ENCODE measurements around the gene CERS5.
"Not testable (repeated sequence)": the region's sequence is repeated elsewhere in the genome, so short reads cannot be mapped to it uniquely, and the experiment has no call there.

The CERS5 gene

DNA sequence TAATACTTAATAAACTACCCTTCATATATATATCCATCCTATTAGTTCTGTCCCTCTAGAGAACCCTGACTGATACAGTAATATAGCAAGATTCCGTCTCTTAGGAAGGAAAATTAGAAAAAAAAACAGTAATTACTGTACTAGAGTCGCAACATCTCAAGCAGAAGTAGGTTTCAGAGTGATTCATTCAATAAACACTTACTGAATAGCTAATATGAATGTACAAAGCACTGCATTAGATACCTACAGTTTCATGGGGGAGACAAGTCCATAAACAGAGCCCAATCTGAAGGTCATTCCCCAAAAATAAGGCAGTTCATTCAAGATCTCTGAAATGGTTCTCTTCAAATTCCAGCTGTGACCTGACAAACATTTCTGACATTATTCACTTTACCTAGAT is 9.9 kb downstream of the CERS5 start:
- TF ChIP-seq, protein P1, sequence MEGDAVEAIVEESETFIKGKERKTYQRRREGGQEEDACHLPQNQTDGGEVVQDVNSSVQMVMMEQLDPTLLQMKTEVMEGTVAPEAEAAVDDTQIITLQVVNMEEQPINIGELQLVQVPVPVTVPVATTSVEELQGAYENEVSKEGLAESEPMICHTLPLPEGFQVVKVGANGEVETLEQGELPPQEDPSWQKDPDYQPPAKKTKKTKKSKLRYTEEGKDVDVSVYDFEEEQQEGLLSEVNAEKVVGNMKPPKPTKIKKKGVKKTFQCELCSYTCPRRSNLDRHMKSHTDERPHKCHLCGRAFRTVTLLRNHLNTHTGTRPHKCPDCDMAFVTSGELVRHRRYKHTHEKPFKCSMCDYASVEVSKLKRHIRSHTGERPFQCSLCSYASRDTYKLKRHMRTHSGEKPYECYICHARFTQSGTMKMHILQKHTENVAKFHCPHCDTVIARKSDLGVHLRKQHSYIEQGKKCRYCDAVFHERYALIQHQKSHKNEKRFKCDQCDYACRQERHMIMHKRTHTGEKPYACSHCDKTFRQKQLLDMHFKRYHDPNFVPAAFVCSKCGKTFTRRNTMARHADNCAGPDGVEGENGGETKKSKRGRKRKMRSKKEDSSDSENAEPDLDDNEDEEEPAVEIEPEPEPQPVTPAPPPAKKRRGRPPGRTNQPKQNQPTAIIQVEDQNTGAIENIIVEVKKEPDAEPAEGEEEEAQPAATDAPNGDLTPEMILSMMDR (IDR thresholded peaks at IDR 0.05; ENCODE audit: low read depth, low read length, missing control alignments): no peak
- no peak overlapping the region for H3K4me3 ChIP-seq (ENCODE audit: low read depth, low read length)
- no peak for DNase-seq (ENCODE audit: low read depth)

DNA sequence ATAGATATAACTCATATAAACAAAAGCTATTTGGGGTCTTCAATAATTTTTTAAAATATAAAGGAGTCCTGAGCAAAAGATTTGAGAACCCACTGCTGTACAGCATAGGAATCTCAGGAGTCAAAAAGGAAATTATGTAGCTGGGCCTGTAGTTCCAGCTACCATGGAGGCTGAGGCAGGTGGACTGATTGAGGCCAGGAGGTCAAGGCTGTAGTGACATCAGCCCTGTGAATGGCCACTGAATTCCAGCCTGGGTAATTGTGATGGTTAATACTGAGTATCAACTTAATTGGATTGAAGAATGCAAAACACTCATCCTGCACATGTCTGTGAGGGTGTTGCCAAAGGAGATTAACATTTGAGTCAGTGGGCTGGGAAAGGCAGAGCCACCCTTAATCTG is 10.5 kb downstream of the CERS5 start:
- TF ChIP-seq, protein P1 (IDR thresholded peaks at IDR 0.05; ENCODE audit: low read depth, low read length, missing control alignments): no peak
- no peak overlapping the region for H3K4me3 ChIP-seq (ENCODE audit: low read depth, low read length)

DNA sequence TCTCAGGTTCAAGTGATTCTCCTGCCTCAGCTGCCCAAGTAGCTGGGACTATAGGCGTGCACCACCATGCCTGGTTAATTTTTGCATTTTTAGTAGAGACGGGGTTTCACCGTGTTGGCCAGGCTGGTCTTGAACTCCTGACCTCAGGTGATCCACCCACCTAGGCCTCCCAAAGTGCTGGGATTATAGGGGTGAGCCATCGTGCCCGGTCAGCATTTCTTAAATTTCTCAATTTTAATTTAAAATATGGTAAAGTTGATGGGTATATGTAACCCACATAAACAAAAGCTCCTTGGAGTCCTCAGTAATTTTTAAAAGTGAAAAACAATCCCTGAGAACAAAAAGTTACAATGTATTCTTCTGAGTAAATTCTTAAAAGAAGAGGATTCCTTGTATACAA is 12.2 kb downstream of the CERS5 start:
- not testable (repeated sequence) for H3K4me3 ChIP-seq (ENCODE audit: low read depth, low read length); DNase-seq (ENCODE audit: low read depth)

More for the DNA sequence above, 10.5 kb downstream of the CERS5 start:
- DNase-seq (ENCODE audit: low read depth): no peak

DNA sequence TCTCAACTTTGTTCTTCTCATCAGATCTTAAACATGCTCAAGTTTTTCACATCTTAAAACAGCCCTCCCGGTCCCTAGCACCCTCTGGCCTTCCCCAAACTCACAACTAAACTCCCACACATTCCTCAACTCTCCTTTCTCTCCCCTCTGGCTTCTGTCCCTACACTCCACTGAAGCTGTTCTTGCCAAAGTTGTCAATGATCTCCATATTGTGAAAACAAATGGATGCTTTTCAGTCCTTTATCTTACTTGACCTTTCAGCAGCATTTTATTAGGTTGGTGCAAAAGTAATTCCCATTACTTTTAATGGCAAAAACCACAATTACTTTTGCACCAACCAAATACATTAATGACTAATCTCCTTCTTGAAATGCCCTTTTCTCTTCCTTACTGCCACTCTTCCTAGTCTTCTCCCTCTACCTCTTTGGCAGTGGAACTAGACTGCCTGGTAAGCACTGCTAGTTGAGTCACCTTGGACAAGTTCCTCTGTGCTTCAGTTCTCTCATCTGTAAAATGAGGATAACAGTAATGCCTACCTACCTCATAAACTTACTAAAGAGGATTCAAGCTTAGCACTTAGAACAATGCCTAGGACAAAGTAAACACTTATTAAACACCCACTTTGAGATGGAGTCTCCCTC is 16.0 kb downstream of the CERS5 start:
- TF ChIP-seq, protein P1 (IDR thresholded peaks at IDR 0.05; ENCODE audit: low read depth, low read length, missing control alignments): no peak
- no peak for DNase-seq (ENCODE audit: low read depth)

DNA sequence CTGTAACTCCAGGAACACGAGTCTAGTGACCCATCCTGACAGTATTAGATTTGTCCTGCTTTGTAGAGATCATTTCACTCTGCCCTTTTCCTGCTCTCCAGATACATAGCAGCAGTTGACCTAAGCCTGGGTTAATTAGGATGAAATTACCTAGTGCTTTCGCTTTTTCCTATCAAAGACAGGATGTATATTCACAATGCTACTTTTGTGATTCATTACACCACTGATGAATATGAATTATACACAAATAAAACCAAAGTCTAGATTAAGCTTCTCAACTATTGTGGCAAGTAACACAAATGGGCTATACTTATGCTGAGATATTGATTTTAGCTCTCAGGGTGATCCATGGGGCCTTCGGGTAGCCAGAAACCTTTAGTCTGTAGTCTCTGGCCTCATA is 17.9 kb downstream of the CERS5 start:
- H3K4me3 ChIP-seq (ENCODE audit: low read depth, low read length): no peak overlapping the region
- TF ChIP-seq, protein P1 (IDR thresholded peaks at IDR 0.05; ENCODE audit: low read depth, low read length, missing control alignments): no peak
- DNase-seq (ENCODE audit: low read depth): no peak

More for the DNA sequence above, 16.0 kb downstream of the CERS5 start:
- H3K4me3 ChIP-seq (ENCODE audit: low read depth, low read length): no peak overlapping the region

DNA sequence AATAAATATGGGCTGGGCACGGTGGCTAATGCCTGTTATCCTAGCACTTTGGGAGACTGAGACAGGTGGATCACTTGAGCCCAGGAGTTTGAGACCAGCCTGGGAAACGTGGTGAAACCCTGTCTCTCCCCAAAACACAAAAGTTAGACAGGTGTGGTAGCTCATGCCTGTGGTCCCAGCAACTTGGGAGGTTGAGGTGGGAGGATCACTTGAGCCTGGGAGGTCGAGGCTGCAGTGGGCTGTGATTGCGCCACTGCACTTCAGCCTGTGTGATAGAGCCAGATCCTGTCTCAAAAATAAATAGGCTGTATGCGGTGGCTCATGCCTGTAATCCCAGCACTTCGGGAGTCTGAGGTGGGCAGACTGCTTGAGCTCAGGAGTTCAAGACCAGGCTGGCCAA is 19.2 kb downstream of the CERS5 start:
- not testable (repeated sequence) for H3K4me3 ChIP-seq (ENCODE audit: low read depth, low read length)

DNA sequence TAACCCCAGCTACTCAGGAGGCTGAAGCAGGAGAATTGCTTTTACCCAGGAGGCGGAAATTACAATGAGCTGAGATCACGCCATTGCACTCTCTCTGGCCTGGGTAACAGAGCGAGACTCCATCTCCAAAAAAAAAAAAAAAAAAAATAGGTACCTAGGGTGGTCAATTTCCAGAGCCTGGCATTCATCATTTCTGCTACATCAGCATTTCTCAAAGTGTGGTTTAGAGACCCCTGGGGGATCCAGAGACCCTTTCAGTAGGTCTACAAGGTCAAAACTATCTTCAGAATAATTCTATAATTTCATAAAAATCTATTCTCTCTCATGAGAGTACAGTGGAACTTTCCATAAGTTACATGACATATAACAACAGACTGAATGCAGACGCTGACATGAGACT is 19.9 kb downstream of the CERS5 start:
- DNase-seq (ENCODE audit: low read depth): no peak
- TF ChIP-seq, protein P1 (IDR thresholded peaks at IDR 0.05; ENCODE audit: low read depth, low read length, missing control alignments): no peak
- no peak overlapping the region for H3K4me3 ChIP-seq (ENCODE audit: low read depth, low read length)

More for the DNA sequence above, 19.2 kb downstream of the CERS5 start:
- not testable (repeated sequence) for DNase-seq (ENCODE audit: low read depth)

DNA sequence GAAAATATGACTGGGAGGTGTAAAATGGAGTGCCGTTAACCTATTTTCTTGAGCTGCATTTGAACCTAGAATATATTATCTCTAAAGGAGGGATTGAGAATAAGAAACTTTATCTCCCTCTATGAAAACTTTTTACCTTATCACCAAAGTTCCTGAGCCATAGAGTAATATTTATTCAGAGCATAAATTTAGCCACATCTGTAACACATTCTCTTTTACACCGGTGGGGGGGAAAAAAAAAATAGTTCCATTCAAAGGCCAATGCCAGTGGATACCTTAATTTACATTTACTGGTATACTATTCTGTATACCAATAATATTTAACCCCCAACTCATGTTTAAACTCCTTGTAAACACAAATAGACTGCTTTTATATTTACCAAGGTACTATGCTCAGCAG is 21.7 kb downstream of the CERS5 start:
- H3K4me3 ChIP-seq (ENCODE audit: low read depth, low read length): no peak overlapping the region
- TF ChIP-seq, protein P1 (IDR thresholded peaks at IDR 0.05; ENCODE audit: low read depth, low read length, missing control alignments): no peak
- DNase-seq (ENCODE audit: low read depth): no peak

Measured in GM12864 (cell line).